Uterus (tissue), 4 donors: ENCODE measurements around the gene CHAC1. TPM values are rescaled to one million over a fixed set of nuclear protein-coding genes. Genes with fewer than 3 reads are reported as not detected.

Experiments used
- DNase-seq, 2 donors: peaks; one replicate each; pipeline ENCODE4 v3.0.0-alpha.2; 2019 to 2020
- H3K27ac ChIP-seq, 2 donors: fragments of 200-600 bp; sonication (generic); 1 replicate in 1 of 2; 2 replicates in 1 of 2; pipeline ENCODE4 v1.5.1; 2016 to 2018
- H3K27me3 ChIP-seq, 2 donors: fragments of 200-600 bp; sonication (generic); one replicate each; pipeline ENCODE4 v1.5.1; 2018 to 2019; ENCODE audit warnings: control low read depth in 1 of 2
- H3K36me3 ChIP-seq, 2 donors: fragments of 200-600 bp; sonication (generic); one replicate each; pipeline ENCODE4 v1.5.1; 2019; ENCODE audit warnings: control low read depth in 1 of 2
- H3K4me1 ChIP-seq, 2 donors: fragments of 200-600 bp; sonication (generic); one replicate each; pipeline ENCODE4 v1.5.1; 2018 to 2019; ENCODE audit warnings: control low read depth in 1 of 2
- H3K4me3 ChIP-seq, 2 donors: fragments of 200-600 bp; sonication (generic); 1 replicate in 1 of 2; 2 replicates in 1 of 2; pipeline ENCODE4 v1.5.1; 2018 to 2019; ENCODE audit warnings: mild to moderate bottlenecking in 1 of 2
- H3K9me3 ChIP-seq, 2 donors: fragments of 200-600 bp; sonication (generic); one replicate each; pipeline ENCODE4 v1.5.1; 2019; ENCODE audit warnings: control low read depth in 1 of 2
- POLR2A ChIP-seq, 2 donors: fragments of 450-650 bp; IDR thresholded peaks; one replicate each; pipeline ENCODE4 v1.6.1; 2016; ENCODE audit warnings: antibody characterized with exemption in 2 of 2, mild to moderate bottlenecking in 1 of 2, moderate library complexity in 1 of 2
- intact Hi-C: fragments of 100-400 bp; cut with DNase I; formaldehyde crosslinking; loops from one replicate; pipeline ENCODE4 v1.15.1; 2023; ENCODE audit warnings: low total_unique reads
- total RNA-seq, 4 donors: library from RNA; depleted of rRNA in 3 of 4; stranded (reverse); fragments of >200 nt in 3 of 4; gene quantifications; one replicate each; pipeline versions ENCODE4 v1.1.0 to v1.2.4, GENCODE V29; 2014 to 2023
- TF ChIP-seq, protein P1 (sequence below), 4 experiments: fragments of 200-600 bp in 2 of 4; fragments of 450-650 bp in 2 of 4; sonication (generic) in 2 of 4; IDR thresholded peaks; one replicate each; pipeline ENCODE4 v1.5.1; 2016 to 2019; ENCODE audit warnings: antibody characterized with exemption in 4 of 4, mild to moderate bottlenecking in 2 of 4, moderate library complexity in 1 of 4
- donor health status: DM: yes; HTN: yes; CAD: no.

CHAC1 gene
- total RNA-seq, 4 donors from 2014 or later = 0.35 to 1.8 (median 1.4) TPM; not detected in 1

DNA sequence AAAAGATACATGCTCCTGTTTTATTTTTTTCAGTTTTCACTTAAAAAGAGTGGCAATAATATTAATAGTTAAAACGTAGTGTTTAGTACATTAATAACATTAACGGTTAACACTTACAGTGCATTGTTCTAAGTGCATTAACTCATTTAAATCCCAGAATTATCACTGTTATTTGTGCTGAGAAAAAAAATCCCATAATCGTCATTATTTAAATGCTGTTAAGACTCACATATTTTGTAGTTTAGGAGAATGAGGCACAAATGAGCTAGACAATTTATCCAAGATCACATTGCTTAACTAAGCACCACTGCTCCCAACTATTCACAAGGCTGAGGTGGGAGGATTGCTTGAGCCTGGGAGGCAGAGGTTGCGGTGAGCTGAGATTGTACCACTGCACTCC, 34.9 kb downstream of the CHAC1 start:
- intact Hi-C loops = no loop called here
- TF ChIP-seq, protein P1, sequence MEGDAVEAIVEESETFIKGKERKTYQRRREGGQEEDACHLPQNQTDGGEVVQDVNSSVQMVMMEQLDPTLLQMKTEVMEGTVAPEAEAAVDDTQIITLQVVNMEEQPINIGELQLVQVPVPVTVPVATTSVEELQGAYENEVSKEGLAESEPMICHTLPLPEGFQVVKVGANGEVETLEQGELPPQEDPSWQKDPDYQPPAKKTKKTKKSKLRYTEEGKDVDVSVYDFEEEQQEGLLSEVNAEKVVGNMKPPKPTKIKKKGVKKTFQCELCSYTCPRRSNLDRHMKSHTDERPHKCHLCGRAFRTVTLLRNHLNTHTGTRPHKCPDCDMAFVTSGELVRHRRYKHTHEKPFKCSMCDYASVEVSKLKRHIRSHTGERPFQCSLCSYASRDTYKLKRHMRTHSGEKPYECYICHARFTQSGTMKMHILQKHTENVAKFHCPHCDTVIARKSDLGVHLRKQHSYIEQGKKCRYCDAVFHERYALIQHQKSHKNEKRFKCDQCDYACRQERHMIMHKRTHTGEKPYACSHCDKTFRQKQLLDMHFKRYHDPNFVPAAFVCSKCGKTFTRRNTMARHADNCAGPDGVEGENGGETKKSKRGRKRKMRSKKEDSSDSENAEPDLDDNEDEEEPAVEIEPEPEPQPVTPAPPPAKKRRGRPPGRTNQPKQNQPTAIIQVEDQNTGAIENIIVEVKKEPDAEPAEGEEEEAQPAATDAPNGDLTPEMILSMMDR (IDR thresholded peaks at IDR 0.05) = no peak
- no peak for TF ChIP-seq POLR2A (IDR thresholded peaks at IDR 0.05)
- Histone ChIP-seq H3K4me1 (no peaks in the 10 kb centered on the region), H3K36me3 (no peaks in the 10 kb centered on the region), H3K9me3 (no peaks in the 10 kb centered on the region), H3K27ac (no peak overlapping the region), H3K27me3 (no peaks in the 10 kb centered on the region), H3K4me3 (no peak overlapping the region)
- DNase-seq = no peak

DNA sequence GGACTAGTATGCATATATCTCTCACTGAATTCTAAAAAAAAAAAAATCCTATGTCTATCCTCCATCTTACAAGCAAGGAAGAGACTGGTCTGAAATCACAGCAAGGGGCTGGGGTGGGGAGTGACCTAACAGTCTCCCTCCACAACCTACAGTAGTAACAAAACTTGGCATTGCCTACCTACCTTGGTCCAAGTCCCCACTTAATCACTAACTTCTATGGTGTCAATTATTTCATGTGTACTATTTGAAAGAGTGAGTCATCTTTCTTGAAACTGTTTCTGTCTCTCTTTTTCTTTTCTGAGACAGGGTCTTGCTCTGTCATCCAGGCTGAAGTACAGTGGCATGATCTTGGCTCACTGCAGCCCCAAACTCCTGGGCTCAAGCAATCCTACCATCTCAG, 36.8 kb downstream of the CHAC1 start:
- H3K4me1 ChIP-seq = no peaks in the 10 kb centered on the region
- H3K27ac ChIP-seq = no peak overlapping the region
- no peaks in the 10 kb centered on the region for H3K27me3 ChIP-seq
- no peaks in the 10 kb centered on the region for H3K9me3 ChIP-seq
- H3K36me3 ChIP-seq = no peaks in the 10 kb centered on the region
- DNase-seq = no peak
- TF ChIP-seq POLR2A (IDR thresholded peaks at IDR 0.05) = no peak
- TF ChIP-seq, protein P1 (IDR thresholded peaks at IDR 0.05) = no peak
- no peak overlapping the region for H3K4me3 ChIP-seq
- intact Hi-C loops = no loop called here

DNA sequence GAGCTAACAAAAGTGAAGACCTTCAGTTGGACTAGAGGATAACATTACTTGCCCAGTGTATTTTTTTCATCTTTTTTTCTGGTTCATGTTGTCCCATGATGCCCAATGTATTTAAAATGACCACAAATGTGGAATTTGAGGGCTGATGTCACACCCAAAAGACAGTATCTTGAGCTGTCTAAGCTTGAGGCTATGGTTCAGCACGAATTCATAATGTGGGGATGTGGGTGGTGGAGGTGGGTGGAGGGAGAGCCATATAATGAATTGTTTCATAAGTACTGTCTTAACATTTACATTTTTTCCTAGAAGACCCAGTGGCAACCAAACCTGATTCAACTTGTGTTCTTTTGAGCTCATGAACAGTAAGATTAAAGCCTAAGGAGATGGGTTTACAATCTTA, 37.5 kb downstream of the CHAC1 start:
- H3K27me3 ChIP-seq = no peaks in the 10 kb centered on the region
- H3K9me3 ChIP-seq = no peaks in the 10 kb centered on the region
- H3K27ac ChIP-seq = no peak overlapping the region
- no peak for DNase-seq
- no peaks in the 10 kb centered on the region for H3K36me3 ChIP-seq
- TF ChIP-seq POLR2A (IDR thresholded peaks at IDR 0.05) = no peak
- TF ChIP-seq, protein P1 (IDR thresholded peaks at IDR 0.05) = no peak
- no peak overlapping the region for H3K4me3 ChIP-seq
- intact Hi-C loops = no loop called here
- H3K4me1 ChIP-seq = no peaks in the 10 kb centered on the region

DNA sequence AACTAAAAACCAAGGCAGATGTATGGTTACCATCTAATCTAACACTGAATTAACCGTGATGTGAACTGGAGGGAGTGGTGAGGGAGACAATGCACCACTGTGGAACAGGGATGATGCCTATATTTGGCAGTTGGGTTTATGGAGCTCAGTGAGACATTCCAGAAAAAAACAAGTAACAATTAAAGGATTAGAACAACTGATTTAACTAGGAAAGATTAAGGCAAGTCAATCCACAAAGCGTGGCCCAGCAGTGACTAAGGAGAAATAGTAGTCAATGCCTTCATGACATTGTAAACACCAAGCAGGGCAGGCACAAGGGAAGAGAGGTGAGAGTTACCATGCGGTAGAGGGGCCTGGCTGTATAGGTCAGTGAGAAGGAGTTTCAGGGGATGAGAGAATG, 38.1 kb downstream of the CHAC1 start:
- intact Hi-C loops = no loop called here
- Histone ChIP-seq H3K4me1 (no peaks in the 10 kb centered on the region), H3K9me3 (no peaks in the 10 kb centered on the region), H3K4me3 (no peak overlapping the region), H3K27me3 (no peaks in the 10 kb centered on the region), H3K36me3 (no peaks in the 10 kb centered on the region), H3K27ac (no peak overlapping the region)
- no peak for TF ChIP-seq POLR2A (IDR thresholded peaks at IDR 0.05)
- TF ChIP-seq, protein P1 (IDR thresholded peaks at IDR 0.05) = no peak
- DNase-seq = no peak

DNA sequence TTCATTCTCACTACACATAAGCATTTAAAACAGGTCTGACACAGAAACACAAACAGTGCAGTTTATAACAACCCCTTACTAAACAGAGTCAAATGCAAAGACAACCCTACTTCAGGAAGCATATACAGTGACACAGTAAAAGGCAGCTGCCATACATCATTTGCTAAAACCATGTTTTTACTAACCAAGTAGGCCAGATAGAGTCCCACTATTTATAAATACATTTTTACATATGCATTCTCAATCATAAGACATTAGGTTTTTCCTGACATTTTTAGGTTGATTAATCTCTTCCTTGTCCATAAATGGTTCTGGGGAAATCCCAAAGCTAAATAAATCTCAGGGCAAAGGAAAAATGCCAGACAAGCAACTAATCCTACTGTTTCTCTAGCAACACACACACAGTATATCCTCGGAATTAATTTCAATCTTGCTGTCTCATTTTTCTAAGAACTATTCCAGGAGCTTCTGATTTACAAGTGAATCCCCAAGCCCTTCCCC, 39.0 kb downstream of the CHAC1 start:
- TF ChIP-seq, protein P1 (IDR thresholded peaks at IDR 0.05) = no peak
- TF ChIP-seq POLR2A (IDR thresholded peaks at IDR 0.05) = no peak
- intact Hi-C loops = no loop called here
- Histone ChIP-seq H3K4me1 (no peaks in the 10 kb centered on the region), H3K27ac (no peak overlapping the region), H3K27me3 (no peaks in the 10 kb centered on the region), H3K36me3 (no peaks in the 10 kb centered on the region), H3K4me3 (no peak overlapping the region), H3K9me3 (no peaks in the 10 kb centered on the region)
- no peak for DNase-seq
